DOHH2 (cell line): Measurements from ENCODE around the gene ZNF24.

Experiments used
- H3F3A ChIP-seq: fragments of 200-600 bp; sonication (generic), shearing (Covaris generic); 2 replicates; pipeline ENCODE4 v1.6.0; 2016; ENCODE audit warnings: antibody characterized with exemption, mild to moderate bottlenecking; ENCODE audit not compliant: control insufficient read depth, insufficient read depth
- H3K27ac ChIP-seq: fragments of 200-600 bp; sonication (generic); 2 replicates; pipeline ENCODE4 v1.5.1; 2014; ENCODE audit warnings: low read depth, mild to moderate bottlenecking, low read length, moderate library complexity
- H3K27me3 ChIP-seq: fragments of 200-600 bp; sonication (generic); 2 replicates; pipeline ENCODE4 v1.6.1; 2014; ENCODE audit warnings: mild to moderate bottlenecking, low read length, mixed read lengths; ENCODE audit not compliant: control insufficient read depth
- H3K36me3 ChIP-seq: fragments of 200-600 bp; sonication (generic); 2 replicates; pipeline ENCODE4 v1.6.1; 2014; ENCODE audit warnings: mild to moderate bottlenecking, low read length, moderate library complexity, mixed read lengths; ENCODE audit not compliant: control insufficient read depth
- H3K4me1 ChIP-seq: fragments of 200-600 bp; sonication (generic); 2 replicates; pipeline ENCODE4 v1.6.1; 2014; ENCODE audit warnings: mild to moderate bottlenecking, low read length, mixed read lengths; ENCODE audit not compliant: control insufficient read depth
- H3K4me2 ChIP-seq: fragments of 200-600 bp; sonication (generic); 2 replicates; pipeline ENCODE4 v1.6.0; 2014; ENCODE audit warnings: mild to moderate bottlenecking, low read length, moderate library complexity
- H3K4me3 ChIP-seq: fragments of 200-600 bp; sonication (generic); 2 replicates; pipeline ENCODE4 v1.5.1; 2014; ENCODE audit warnings: mild to moderate bottlenecking, low read length, mixed read lengths
- H3K79me2 ChIP-seq: fragments of 200-600 bp; sonication (generic); 2 replicates; pipeline ENCODE4 v1.6.1; 2014; ENCODE audit warnings: mild to moderate bottlenecking, low read length, mixed read lengths; ENCODE audit not compliant: control insufficient read depth
- H3K9me2 ChIP-seq: fragments of 200-600 bp; sonication (generic); replicated peaks from 2 replicates; pipeline ENCODE4 v1.6.1; 2014; ENCODE audit warnings: mild to moderate bottlenecking, low read length, mixed read lengths; ENCODE audit not compliant: control insufficient read depth
- H3K9me3 ChIP-seq: fragments of 200-600 bp; sonication (generic); 2 replicates; pipeline ENCODE4 v1.6.1; 2014; ENCODE audit warnings: antibody characterized with exemption, low read length, mixed read lengths; ENCODE audit not compliant: control insufficient read depth, insufficient read depth
- H4K20me1 ChIP-seq: fragments of 200-600 bp; sonication (generic); 2 replicates; pipeline ENCODE4 v1.6.0; 2014; ENCODE audit warnings: low read depth, mild to moderate bottlenecking, antibody characterized with exemption, low read length, moderate library complexity; ENCODE audit not compliant: control insufficient read depth, insufficient read depth
- CTCF ChIP-seq: fragments of 200-600 bp; sonication (generic); IDR thresholded peaks from one replicate; pipeline ENCODE4 v1.5.1; 2014; ENCODE audit warnings: antibody characterized with exemption, mild to moderate bottlenecking, low read depth, low read length; ENCODE audit not compliant: poor library complexity, severe bottlenecking
- EZH2phosphoT487 ChIP-seq: fragments of 200-600 bp; sonication (generic); IDR thresholded peaks from 2 replicates; pipeline ENCODE4 v1.6.1; 2017; ENCODE audit warnings: borderline replicate concordance, mild to moderate bottlenecking, antibody characterized with exemption, low read length, moderate library complexity, mixed read lengths

ZNF24 gene

GRCh38 chr18:35344736-35345459 lies 678 bp upstream of the ZNF24 start:
- H3K4me1 ChIP-seq: peaks cover 29% of the 10 kb centered on the region
- H4K20me1 ChIP-seq: peaks cover 18% of the 10 kb centered on the region
- TF ChIP-seq EZH2phosphoT487 (no peak), CTCF (no peak)
- no peaks in the 10 kb centered on the region for H3K9me3 ChIP-seq
- peaks cover 50% of the 10 kb centered on the region for H3K79me2 ChIP-seq
- H3K4me2 ChIP-seq: peak overlapping the region; percentile 83
- H3K27me3 ChIP-seq: no peaks in the 10 kb centered on the region
- no peaks in the 10 kb centered on the region for H3K9me2 ChIP-seq
- H3F3A ChIP-seq: no peaks in the 10 kb centered on the region
- H3K36me3 ChIP-seq: peaks cover 39% of the 10 kb centered on the region
- H3K4me3 ChIP-seq: peak overlapping the region; percentile 89
- peak overlapping the region; percentile 86 for H3K27ac ChIP-seq

DNA sequence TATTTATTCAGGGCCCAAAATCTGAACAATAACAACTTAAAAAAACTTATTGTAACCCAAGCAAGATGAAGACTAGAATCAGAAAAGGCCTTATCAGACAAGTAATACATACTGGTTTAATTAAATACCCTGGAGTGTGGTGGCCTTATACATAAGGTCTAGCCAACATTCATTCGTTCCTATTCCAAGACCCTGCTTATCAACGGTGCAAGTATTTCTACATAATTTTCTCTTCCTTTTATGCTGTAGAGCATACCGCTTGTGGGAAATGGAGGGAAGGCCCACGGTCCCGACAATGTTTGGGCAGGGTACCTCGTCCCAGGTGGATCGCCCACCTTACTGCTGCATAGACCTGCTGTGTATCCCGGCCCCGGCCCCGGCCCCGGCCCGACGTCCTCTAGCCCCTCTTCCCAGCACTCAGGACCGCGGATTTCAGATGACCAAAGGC lies 708 bp downstream of the ZNF24 start:
- Histone ChIP-seq H3K4me1 (peaks cover 29% of the 10 kb centered on the region), H3F3A (no peaks in the 10 kb centered on the region), H3K79me2 (peaks cover 64% of the 10 kb centered on the region), H3K27ac (peak overlapping the region; percentile 86; the same call in 1 of the 2 replicates), H3K4me2 (peak overlapping the region; percentile 83), H3K4me3 (peak overlapping the region; percentile 89), H4K20me1 (peaks cover 25% of the 10 kb centered on the region), H3K9me2 (no peaks in the 10 kb centered on the region), H3K9me3 (no peaks in the 10 kb centered on the region), H3K27me3 (no peaks in the 10 kb centered on the region), H3K36me3 (peaks cover 53% of the 10 kb centered on the region)
- TF ChIP-seq EZH2phosphoT487: no peak
- TF ChIP-seq CTCF: no peak

DNA sequence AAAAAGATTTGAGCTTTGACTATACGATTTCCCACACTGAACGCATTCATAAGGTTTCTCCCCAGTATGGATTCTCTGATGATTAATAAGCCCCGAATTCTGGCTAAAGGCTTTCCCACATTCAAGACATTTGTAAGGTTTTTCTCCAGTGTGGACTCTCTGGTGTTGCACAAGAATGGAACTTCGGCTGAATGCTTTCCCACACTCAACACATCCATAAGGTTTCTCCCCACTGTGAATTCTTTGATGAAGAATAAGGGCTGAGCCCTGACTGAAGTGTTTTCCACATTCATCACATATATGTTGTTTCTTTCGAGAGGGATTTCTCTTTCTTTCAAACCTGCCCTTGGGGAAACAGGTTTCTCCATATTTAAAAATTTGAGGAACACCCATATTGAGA lies 6.9 kb downstream of the ZNF24 start:
- H3K4me2 ChIP-seq: no peak overlapping the region
- no peak overlapping the region for H3K4me3 ChIP-seq
- peaks cover 97% of the 10 kb centered on the region for H3K36me3 ChIP-seq
- H3K4me1 ChIP-seq: no peaks in the 10 kb centered on the region
- no peaks in the 10 kb centered on the region for H3K9me3 ChIP-seq
- peaks cover 12% of the 10 kb centered on the region for H4K20me1 ChIP-seq
- no peaks in the 10 kb centered on the region for H3K27me3 ChIP-seq
- no peaks in the 10 kb centered on the region for H3K9me2 ChIP-seq
- 0 out of 2 replicates have a peak, but pooled peaks cover 3% of the 10 kb centered on the region for H3F3A ChIP-seq
- H3K27ac ChIP-seq: no peak overlapping the region
- TF ChIP-seq CTCF (no peak), EZH2phosphoT487 (no peak)
- H3K79me2 ChIP-seq: peaks cover 63% of the 10 kb centered on the region
